Esophagus muscularis mucosa (tissue), 3 donors: Measurements from ENCODE around the gene C1orf216.

ENCODE experiments used
- CTCF ChIP-seq, 3 experiments: fragments of 200-600 bp in 2 of 3; fragments of 450-650 bp in 1 of 3; sonication (generic) in 2 of 3; IDR thresholded peaks; one replicate each; pipeline ENCODE4 v1.5.1; 2017 to 2019; ENCODE audit warnings: antibody characterized with exemption in 3 of 3, mild to moderate bottlenecking in 2 of 3, moderate library complexity in 1 of 3
- EP300 ChIP-seq: sonication (generic); formaldehyde crosslinking; IDR thresholded peaks from one replicate; pipeline ENCODE4 v1.6.1; 2017; ENCODE audit warnings: antibody characterized with exemption

DNA sequence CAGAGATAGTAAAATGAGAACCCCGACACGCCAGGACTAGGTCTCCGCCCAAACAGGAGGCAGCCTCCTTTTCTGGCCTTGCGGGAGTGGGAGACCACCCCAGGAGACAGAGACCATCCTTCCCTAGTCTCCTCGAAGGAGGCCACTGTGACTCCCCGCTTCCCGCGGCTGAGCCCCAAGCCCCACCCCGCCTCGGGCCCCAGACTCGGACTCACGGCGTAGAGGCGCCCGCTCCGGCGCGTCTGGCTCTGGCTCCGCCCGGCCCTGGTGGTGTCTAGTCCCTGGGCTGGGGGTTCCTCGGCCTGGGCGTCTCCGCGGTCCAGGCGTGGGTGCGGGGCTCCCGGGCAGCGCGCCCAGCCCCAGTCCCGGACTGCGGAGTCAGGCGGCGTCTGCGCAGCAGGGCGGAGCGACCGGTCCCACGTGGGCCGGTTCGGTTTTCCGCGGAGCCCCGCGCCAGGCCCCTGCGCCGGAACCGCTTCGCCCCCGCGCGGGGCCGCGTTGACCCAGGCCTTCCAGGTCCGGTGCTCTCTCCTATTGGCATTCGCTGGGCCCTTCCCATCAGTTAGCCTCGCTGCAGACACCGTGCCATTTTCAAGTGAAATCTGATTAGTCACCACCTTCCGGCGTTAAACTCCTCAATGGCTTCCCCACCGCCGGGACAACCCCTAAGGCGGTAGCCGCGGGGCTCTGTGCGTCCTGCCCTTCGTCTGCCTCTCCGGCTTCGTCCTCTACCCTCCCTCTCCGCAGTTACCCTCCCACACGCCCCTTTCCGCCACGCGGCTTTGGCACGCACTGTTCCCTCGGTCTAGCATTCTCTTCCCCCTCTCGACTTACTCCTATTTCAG lies at the start of gene C1orf216:
- TF ChIP-seq CTCF (IDR thresholded peaks at IDR 0.05) (no peak), EP300 (no peak)
